Small intestine (tissue), 7 donors: ENCODE results near the gene ITPA. TPM values are rescaled to one million over a fixed set of nuclear protein-coding genes. Genes with fewer than 3 reads are reported as not detected.

Source experiments
- DNase-seq, 2 donors: peaks; one replicate each; pipeline versions ENCODE4 v3.0.0 to v3.0.0-alpha.2; 2013
- FAIRE-seq: peaks from 2 replicates; lab custom pipeline; 2012; peaks lifted over from hg19 to GRCh38; lab: Jason Lieb, UNC
- H3K27ac ChIP-seq, 3 donors: one replicate each; pipeline ENCODE4 v1.5.1; 2013; ENCODE audit warnings: low read length in 2 of 3, mild to moderate bottlenecking in 2 of 3, control low read depth in 1 of 3, inconsistent platforms in 1 of 3, low read depth in 1 of 3, moderate library complexity in 1 of 3
- H3K27me3 ChIP-seq, 3 donors: one replicate each; pipeline ENCODE4 v1.6.1; 2013; ENCODE audit warnings: low read length in 3 of 3, inconsistent platforms in 1 of 3; ENCODE audit not compliant: control insufficient read depth in 3 of 3, insufficient read depth in 3 of 3
- H3K36me3 ChIP-seq, 3 donors: one replicate each; pipeline ENCODE4 v1.6.1; 2013; ENCODE audit warnings: low read length in 3 of 3, inconsistent platforms in 1 of 3, low read depth in 1 of 3, mild to moderate bottlenecking in 1 of 3, moderate library complexity in 1 of 3; ENCODE audit not compliant: control insufficient read depth in 3 of 3, insufficient read depth in 2 of 3
- H3K4me1 ChIP-seq, 3 donors: one replicate each; pipeline ENCODE4 v1.6.1; 2013; ENCODE audit warnings: low read length in 2 of 3, inconsistent platforms in 1 of 3, low read depth in 1 of 3, mild to moderate bottlenecking in 1 of 3, moderate library complexity in 1 of 3; ENCODE audit not compliant: control insufficient read depth in 3 of 3, insufficient read depth in 2 of 3
- H3K4me3 ChIP-seq, 3 donors: one replicate each; pipeline ENCODE4 v1.5.1; 2013; ENCODE audit warnings: low read length in 3 of 3, control low read depth in 1 of 3, inconsistent platforms in 1 of 3, low read depth in 1 of 3, mild to moderate bottlenecking in 1 of 3, moderate library complexity in 1 of 3
- H3K9me3 ChIP-seq, 2 donors: one replicate each; pipeline ENCODE4 v1.6.1; 2013; ENCODE audit warnings: low read depth in 1 of 2, low read length in 1 of 2; ENCODE audit not compliant: control insufficient read depth in 2 of 2, insufficient read depth in 1 of 2
- WGBS, 3 donors: extraction: QIAGEN DNeasy Blood & Tissue Kit; methylation state at CpG; one replicate each; pipeline ENCODE4 v1.1.7; 2013; 5-methylcytosine and 5-hydroxymethylcytosine counted together
- polyA plus RNA-seq, 4 donors: library from polyadenylated mRNA; stranded (reverse) in 3 of 4; unstranded in 1 of 4; fragments of 200-250 nt in 3 of 4; fragments of 120-200 nt in 1 of 4; gene quantifications; one replicate each; pipeline versions ENCODE4 v1.2.1 to v1.2.3, GENCODE V29; 2013
- donor health status: healthy with polysubstance abuse.
- donor health status: control.
- donor health status: control.
- donor health status: Bipolar disorder and iron deficiency.
- donor health status: healthy.

The ITPA gene
- polyA plus RNA-seq, 4 donors, result 60.3 to 97.0 (median 69.7) TPM

- H3K27me3 ChIP-seq, result peaks cover 5 to 27% (median 16%) of the 10 kb centered on the region in 3 donors
- DNase-seq (no peak), FAIRE-seq (no peak)
- H3K36me3 ChIP-seq, result no peaks in the 10 kb centered on the region
- no peak overlapping the region for H3K4me3 ChIP-seq
- peaks cover 0 to 6% (median 0%) of the 10 kb centered on the region in 3 donors for H3K4me1 ChIP-seq
- H3K27ac ChIP-seq, result no peak overlapping the region
- 82 to 86% (median 84%) methylated on average over 30 to 32 of the region's 32 CpGs for WGBS, 3 donors
- H3K9me3 ChIP-seq, result peaks cover 0 to 4% of the 10 kb centered on the region in 2 donors
These were observed 24.1 kb downstream of the ITPA start for GRCh38 chr20:3233131-3233990.

GRCh38 chr20:3233991-3234498, 24.7 kb downstream of the ITPA start:
- peaks cover 0 to 4% of the 10 kb centered on the region in 2 donors for H3K9me3 ChIP-seq
- peaks cover 5 to 32% (median 16%) of the 10 kb centered on the region in 3 donors for H3K27me3 ChIP-seq
- no peaks in the 10 kb centered on the region for H3K36me3 ChIP-seq
- H3K4me3 ChIP-seq, result no peak overlapping the region
- H3K27ac ChIP-seq, result no peak overlapping the region
- FAIRE-seq, result no peak
- no peak for DNase-seq
- H3K4me1 ChIP-seq, result peaks cover 0 to 8% (median 0%) of the 10 kb centered on the region in 3 donors
- WGBS, 3 donors, result 81 to 91% (median 88%) methylated on average over 24 to 25 of the region's 25 CpGs

- 28 to 63% (median 49%) methylated on average over 4 of the region's 4 CpGs for WGBS, 3 donors
- peaks cover 0 to 17% (median 0%) of the 10 kb centered on the region in 3 donors for H3K4me1 ChIP-seq
- H3K4me3 ChIP-seq, result no peak overlapping the region
- H3K36me3 ChIP-seq, result no peaks in the 10 kb centered on the region
- H3K27ac ChIP-seq, result no peak overlapping the region
- FAIRE-seq (no peak), DNase-seq (no peak)
- H3K27me3 ChIP-seq, result peaks cover 5 to 47% (median 24%) of the 10 kb centered on the region in 3 donors
- peaks cover 0 to 4% of the 10 kb centered on the region in 2 donors for H3K9me3 ChIP-seq
These were observed 26.5 kb downstream of the ITPA start for GRCh38 chr20:3235666-3236324.

GRCh38 chr20:3237011-3237957, 28.0 kb downstream of the ITPA start:
- Histone ChIP-seq H3K36me3 (no peaks in the 10 kb centered on the region), H3K27me3 (peaks cover 5 to 62% (median 29%) of the 10 kb centered on the region in 3 donors), H3K4me3 (no peak overlapping the region), H3K27ac (no peak overlapping the region), H3K9me3 (peaks cover 0 to 4% of the 10 kb centered on the region in 2 donors), H3K4me1 (peaks cover 0 to 17% (median 0%) of the 10 kb centered on the region in 3 donors)
- DNase-seq (no peak), FAIRE-seq (no peak)
- WGBS, 3 donors, result 41 to 60% (median 49%) methylated on average over 24 to 25 of the region's 25 CpGs

GRCh38 chr20:3237958-3238615, 28.8 kb downstream of the ITPA start:
- DNase-seq, result peak in 1 of 2 donors; percentile 28
- 2 to 5% (median 3%) methylated on average over 44 to 59 of the region's 59 CpGs for whole genome bisulfite sequencing, 3 donors
- no peak for FAIRE-seq
- Histone ChIP-seq H3K36me3 (no peaks in the 10 kb centered on the region), H3K27me3 (peaks cover 5 to 63% (median 30%) of the 10 kb centered on the region in 3 donors), H3K9me3 (peaks cover 0 to 4% of the 10 kb centered on the region in 2 donors), H3K4me3 (peak overlapping the region; percentile 23 to 80 (median 34)), H3K4me1 (peaks cover 0 to 17% (median 0%) of the 10 kb centered on the region in 3 donors), H3K27ac (no peak overlapping the region)

GRCh38 chr20:3238616-3239025, 29.3 kb downstream of the ITPA start:
- no peak for FAIRE-seq
- peak; percentile 10 to 43 for DNase-seq
- peaks cover 5 to 67% (median 30%) of the 10 kb centered on the region in 3 donors for H3K27me3 ChIP-seq
- peaks cover 0 to 4% of the 10 kb centered on the region in 2 donors for H3K9me3 ChIP-seq
- no peak overlapping the region for H3K27ac ChIP-seq
- peak overlapping the region; percentile 23 to 80 (median 42) for H3K4me3 ChIP-seq
- 1 to 2% (median 1%) methylated on average over 16 to 48 of the region's 48 CpGs for WGBS, 3 donors
- H3K4me1 ChIP-seq, result peaks cover 0 to 17% (median 0%) of the 10 kb centered on the region in 3 donors
- H3K36me3 ChIP-seq, result no peaks in the 10 kb centered on the region

- WGBS, 3 donors, result 0 to 1% (median 1%) methylated on average over 58 to 107 of the region's 107 CpGs
- Histone ChIP-seq H3K4me3 (peak within 1 kb of the TSS; percentile 46 to 80 (median 48)), H3K36me3 (no peaks in the 10 kb centered on the region), H3K27me3 (peaks cover 5 to 71% (median 30%) of the 10 kb centered on the region in 3 donors), H3K27ac (no peak within 1 kb of the TSS), H3K4me1 (peaks cover 0 to 17% (median 0%) of the 10 kb centered on the region in 3 donors), H3K9me3 (peaks cover 0 to 4% of the 10 kb centered on the region in 2 donors)
- FAIRE-seq (no peak), DNase-seq (peak; percentile 57 to 77)
These were observed 29.9 kb downstream of the ITPA start, which contains the start of gene SLC4A11 for GRCh38 chr20:3239026-3239866. Gene SLC4A11 (minus strand): TSS chr20:3239190. CDS start chr20:3239137, 53 bp downstream.
